ENCODE measurements around the gene SCRN2.

The SCRN2 gene

GRCh38 chr17:47802341-47803022 is 38.6 kb downstream of the SCRN2 start:
- no peak for DNase-seq

- no peak for DNase-seq
Measured at GRCh38 chr17:47801906-47802305, 39.2 kb downstream of the SCRN2 start.

- no peak for DNase-seq
Measured at GRCh38 chr17:47801176-47801765, 39.8 kb downstream of the SCRN2 start.

- DNase-seq, result no peak
Measured at GRCh38 chr17:47800686-47801085, 40.4 kb downstream of the SCRN2 start.

- no peak for DNase-seq
Measured at GRCh38 chr17:47797797-47798196, 43.3 kb downstream of the SCRN2 start.

- no peak for DNase-seq
Measured at GRCh38 chr17:47792979-47793378, 48.1 kb downstream of the SCRN2 start.

GRCh38 chr17:47792457-47792856 is 48.6 kb downstream of the SCRN2 start:
- no peak for DNase-seq

GRCh38 chr17:47791025-47791424 is 50.0 kb downstream of the SCRN2 start:
- no peak for DNase-seq

GRCh38 chr17:47789611-47790561 is 51.2 kb downstream of the SCRN2 start:
- DNase-seq, result no peak
